HG02943 (cell line): Measurements from ENCODE around the gene CNFN.
"Not testable (repeated sequence)": the region's sequence is repeated elsewhere in the genome, so short reads cannot be mapped to it uniquely, and the experiment has no call there.

Experiments used
- ATAC-seq: cut with Tn5 transposase; IDR thresholded peaks from one replicate; pipeline ENCODE4 v1.9.1; 2021; ENCODE audit warnings: mild to moderate bottlenecking, low read depth, moderate library complexity; ENCODE audit not compliant: unreplicated experiment

CNFN gene

DNA sequence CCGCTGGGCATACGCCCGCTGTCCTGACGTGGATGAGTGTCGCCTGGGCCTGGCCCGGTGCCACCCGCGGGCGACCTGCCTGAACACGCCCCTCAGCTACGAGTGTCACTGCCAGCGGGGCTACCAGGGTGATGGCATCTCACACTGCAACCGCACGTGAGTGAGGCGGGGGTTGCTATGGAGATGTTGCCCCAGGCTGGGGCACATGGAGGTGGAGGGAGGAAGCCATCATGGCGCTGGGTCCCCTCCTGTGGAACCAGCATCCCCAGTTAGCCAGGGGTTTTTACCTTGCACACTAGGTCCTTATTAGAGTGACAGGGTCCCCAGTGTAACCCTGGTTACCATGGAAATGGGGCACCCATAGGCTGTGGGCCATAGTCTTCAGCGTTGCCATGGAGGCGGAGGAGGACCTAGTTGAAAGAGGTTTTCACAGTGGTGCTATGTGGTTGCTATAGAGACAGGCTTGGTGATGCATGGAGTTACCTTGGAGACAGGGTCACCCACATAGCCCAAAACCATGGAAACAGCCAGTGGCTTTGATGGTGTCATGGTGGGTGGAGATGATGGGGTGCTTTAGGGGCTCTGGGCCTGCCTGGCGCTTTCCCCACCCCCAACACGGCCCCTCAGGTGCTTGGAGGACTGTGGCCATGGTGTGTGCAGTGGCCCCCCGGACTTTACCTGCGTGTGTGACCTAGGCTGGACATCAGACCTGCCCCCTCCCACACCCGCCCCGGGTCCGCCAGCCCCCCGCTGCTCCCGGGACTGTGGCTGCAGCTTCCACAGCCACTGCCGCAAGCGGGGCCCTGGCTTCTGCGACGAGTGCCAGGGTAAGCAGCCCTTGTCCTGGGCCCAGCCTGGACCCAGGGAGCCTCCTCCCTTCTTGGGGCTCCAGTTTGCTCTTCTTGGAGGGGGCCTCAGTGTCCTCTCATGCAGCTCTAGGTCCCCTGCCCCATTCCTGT is 37.5 kb downstream of the CNFN start:
- no peak for ATAC-seq

DNA sequence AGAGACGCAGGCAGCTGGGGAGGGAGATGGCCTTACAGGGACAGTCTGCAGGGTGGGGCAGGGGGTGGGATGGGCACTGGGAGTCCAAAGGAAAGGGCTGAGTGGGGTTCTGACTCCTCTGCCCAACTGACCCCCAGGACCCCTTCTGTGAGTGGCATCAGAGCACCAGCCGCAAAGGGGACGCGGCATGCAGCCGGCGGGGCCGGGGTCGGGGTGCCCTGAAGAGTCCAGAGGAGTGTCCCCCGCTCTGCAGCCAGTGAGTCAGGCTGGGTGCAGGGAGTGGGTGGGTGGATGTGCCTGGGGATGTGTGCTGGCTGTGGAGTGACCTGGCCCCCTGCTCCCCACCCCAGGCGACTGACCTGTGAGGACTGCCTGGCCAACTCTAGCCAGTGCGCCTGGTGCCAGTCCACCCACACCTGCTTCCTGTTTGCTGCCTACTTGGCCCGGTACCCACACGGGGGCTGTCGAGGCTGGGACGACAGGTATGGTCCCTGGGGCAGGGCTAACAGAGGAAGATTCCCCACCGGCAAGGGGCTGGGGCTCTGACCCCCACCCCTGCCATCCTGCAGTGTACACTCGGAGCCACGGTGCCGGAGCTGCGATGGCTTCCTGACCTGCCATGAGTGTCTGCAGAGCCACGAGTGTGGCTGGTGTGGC is 38.9 kb downstream of the CNFN start:
- ATAC-seq, result no peak

DNA sequence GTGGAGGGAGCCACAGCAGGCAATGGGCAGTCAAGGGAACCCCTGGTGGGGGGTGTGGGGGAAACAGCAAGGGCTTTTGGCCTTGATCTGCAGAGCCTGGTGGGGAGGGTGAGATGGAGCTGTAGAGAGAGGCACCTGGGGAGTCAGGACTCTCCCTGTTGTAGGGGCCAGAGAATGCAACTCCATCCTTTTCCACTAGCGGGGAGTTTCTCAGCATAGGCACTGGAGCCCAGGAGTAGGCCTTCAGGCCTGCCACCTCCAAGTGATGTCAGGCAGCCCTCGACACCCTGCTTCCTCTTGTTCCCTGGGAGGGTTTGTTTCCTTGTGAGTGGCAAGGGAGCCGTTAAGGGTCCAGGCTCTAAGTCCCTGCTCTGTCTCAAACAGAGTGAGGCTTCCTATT is 39.7 kb downstream of the CNFN start:
- no peak for ATAC-seq

DNA sequence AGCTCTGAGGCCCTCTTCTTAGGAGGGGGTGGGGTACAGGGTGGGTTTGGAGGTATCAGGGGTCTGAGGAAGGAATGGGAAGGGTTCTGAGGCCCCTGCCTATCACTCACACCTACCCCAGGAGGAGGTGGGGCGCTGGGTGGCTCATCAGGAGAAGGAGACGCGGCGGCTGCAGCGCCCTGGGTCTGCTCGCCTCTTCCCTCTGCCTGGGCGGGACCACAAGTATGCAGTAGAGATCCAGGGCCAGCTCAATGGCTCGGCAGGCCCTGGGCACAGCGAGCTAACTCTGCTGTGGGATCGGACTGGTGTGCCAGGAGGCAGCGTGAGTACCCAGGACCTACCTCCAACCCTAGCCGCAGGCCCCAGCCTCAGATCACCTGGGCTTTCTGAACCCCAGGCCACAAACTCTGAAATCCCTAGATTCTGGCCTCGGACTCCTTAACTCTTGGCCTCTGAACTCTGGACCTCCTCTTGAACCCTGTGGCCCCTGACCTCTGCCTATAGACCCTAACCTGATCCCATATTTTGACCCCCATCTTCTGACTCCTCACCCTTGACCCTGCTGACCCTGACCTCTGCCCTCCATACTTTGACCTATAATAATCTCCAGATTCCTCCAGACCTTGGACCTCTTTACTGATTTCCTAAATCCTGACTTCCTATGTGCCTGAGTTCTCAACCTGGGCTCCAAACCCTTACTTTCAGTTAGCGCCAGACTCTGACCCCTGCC is 40.6 kb downstream of the CNFN start:
- no peak for ATAC-seq

DNA sequence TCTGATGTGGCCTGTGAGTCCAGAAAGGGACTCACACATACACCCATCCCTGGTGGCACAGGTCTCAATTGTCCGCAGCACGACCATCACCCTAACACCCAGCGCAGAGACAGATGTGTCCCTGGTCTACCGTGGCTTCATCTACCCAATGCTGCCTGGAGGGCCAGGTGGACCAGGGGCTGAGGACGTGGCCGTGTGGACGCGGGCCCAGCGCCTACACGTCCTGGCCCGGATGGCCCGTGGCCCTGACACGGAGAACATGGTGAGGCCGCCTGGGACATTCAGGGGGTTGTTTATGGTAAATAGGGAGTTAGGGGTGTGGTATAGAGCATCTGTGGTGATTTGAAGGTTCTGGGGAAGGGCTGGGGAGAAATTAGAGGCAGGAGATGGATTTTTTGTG is 41.9 kb downstream of the CNFN start:
- ATAC-seq, result no peak

DNA sequence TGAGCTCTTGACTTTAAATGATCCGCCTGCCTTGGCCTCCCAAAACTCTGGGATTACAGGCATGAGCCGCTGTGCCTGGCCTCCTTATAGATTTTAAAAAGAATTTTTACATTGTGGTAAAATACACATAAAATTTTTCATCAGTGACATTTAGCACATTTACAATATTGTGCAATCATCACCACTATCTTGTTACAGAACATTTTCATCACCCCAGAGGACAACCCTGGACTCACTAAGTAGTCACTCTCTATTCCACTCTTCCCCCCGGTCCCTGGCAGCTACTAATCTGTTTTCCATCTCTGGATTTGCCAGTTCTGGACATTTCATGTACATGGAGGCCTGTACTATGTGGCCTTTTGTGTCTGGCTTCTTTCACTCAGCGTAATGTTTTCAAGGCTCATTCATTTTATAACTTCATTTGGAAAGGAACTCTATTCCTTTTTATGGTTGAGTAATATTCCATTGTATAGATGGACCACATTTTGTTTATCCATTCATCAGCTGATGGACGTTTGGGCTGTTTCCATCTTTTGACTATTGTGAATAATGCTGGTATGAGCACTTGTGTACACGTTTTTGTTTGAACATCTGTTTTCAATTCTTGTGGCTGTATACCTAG is 44.8 kb downstream of the CNFN start:
- no peak for ATAC-seq

DNA sequence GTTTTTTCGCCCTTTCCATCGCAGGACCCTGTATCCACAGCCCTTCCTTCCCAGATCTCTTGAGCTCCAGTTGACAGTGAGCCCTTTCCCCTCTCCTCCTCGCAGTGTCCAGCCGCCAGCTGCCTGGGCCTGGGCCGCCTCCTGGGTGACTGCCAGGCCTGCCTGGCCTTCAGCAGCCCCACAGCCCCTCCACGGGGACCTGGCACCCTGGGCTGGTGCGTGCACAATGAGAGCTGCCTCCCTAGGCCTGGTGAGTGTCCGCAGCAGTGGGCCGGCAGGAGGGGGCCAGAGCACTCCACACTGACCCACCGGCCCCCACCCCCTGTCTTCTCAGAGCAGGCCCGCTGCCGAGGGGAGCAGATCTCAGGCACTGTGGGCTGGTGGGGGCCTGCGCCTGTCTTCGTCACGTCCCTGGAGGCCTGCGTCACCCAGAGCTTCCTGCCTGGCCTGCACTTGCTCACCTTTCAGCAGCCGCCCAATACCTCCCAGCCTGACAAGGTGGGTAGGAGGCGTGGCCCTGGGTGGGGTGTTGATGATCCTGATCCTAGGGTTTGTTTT is 45.7 kb downstream of the CNFN start:
- no peak for ATAC-seq

DNA sequence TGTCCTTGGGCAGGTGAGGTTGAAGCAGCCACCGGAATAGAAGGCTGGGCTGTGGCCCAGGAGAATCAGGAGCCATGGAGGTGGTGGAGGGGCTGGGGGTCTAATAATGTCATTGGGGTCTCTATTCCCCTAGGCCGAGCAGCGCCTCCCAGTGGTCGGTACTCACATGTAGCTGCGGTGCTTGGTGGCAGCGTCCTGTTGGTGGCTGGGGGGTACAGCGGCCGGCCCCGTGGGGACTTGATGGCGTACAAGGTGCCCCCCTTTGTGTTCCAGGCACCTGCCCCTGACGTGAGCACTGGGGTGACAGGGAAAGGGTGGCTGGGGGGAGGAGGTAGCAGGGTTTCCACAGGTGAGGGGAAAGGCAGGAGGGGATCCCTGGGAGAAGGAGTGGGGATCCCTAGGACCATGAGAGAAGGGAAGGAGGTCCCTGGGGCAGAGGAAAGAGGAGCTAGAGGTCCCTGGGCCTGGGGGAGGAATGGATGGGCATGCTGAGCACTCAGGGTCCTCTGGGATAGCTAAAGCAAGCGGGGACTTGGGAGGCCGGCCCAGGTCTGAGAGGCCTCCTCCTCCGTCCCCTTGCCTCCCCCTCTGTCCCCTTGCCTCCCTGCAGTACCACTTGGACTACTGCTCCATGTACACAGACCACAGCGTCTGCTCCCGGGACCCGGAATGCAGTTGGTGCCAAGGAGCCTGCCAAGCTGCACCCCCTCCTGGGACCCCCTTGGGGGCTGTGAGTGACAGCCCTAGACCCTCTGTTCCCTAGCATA is 46.6 kb downstream of the CNFN start:
- ATAC-seq, result no peak

DNA sequence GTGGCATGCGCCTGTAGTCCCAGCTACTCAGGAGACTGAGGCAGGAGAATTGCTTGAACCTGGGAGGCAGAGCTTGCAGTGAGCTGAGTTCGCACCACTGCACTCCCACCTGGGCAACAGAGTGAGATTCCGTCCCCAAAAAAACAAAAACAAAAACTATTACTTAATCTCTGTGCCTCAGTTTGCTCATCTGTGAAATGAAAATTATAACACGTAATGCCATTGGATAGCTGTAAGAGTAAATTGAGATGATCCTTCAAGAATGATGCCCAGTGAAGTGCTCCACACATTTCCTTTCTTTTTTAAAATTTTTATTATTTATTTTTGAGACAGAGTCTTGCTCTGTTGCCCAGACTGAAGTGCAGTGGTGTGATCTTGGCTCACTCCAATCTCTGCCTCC is 50.2 kb downstream of the CNFN start:
- ATAC-seq, result not testable (repeated sequence)

DNA sequence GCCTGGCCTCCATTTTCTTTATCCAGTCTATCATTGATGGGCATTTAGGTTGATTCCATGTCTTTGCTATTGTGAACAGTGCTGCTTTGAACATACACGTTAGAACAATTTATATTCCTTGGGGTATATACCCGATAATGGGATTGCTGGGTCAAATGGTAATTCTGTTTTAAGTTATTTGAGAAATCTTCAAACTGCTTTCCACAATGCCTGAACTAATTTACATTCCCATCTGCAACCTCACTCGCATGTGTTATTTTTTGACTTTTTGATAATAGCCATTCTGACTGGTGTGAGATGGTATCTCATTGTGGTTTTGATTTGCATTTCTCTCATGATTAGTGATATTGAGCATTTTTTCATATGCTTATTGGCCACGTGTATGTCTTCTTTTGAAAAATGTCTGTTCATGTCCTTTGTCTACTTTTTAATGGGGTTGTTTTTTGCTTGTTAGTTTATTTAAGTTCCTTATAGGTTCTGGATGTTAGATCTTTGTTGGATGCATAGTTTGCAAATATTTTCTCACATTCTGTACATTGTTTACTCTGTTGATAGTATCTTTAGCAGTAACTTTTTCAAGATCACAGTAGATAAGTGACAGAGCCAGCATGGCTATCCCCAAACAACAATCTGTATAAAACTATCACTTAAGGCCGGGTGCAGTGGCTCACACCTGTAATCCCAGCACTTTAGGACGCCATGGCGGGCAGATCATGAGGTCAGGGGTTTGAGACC is 50.8 kb downstream of the CNFN start:
- not testable (repeated sequence) for ATAC-seq
